HepG2 (cell line): ENCODE measurements around the gene CYTH1. TPM values are rescaled to one million over a fixed set of nuclear protein-coding genes. Genes with fewer than 3 reads are reported as not detected.

Experiments used
- ATAC-seq: fragments of 200-7000 bp; cut with Tn5 transposase; 3 replicates; pipeline ENCODE4 v1.9.1; 2020; ENCODE audit warnings: mild to moderate bottlenecking, moderate library complexity
- BruUV-seq: library from RNA; stranded (reverse); fragments of 400-500 nt; replicated peaks from 2 replicates; lab custom pipeline; 2021; lab: Mats Ljungman, UMichigan
- CTCF ChIA-PET: fragments of 300-600 bp; formaldehyde crosslinking; extraction: SDS; loops from one replicate; lab custom pipeline; 2021; ENCODE audit warnings: low total read pairs, inconsistent platforms, low intra/inter-chr PET ratio; lab: Yijun Ruan, JAX
- POLR2A ChIA-PET: fragments of 350-600 bp; sonication (Branson Sonifier 250); formaldehyde crosslinking; loops from one replicate; lab custom pipeline; 2020; ENCODE audit warnings: antibody characterized with exemption, inconsistent platforms; lab: Yijun Ruan, JAX
- DNase-seq: peaks from one replicate; pipeline ENCODE4 v3.0.0-alpha.2; 2015; ENCODE audit warnings: low spot score
- FAIRE-seq: peaks from 3 replicates; lab custom pipeline; 2011; peaks lifted over from hg19 to GRCh38; lab: Jason Lieb, UNC
- H2AFZ ChIP-seq: one replicate; pipeline ENCODE4 v1.6.1; 2011; ENCODE audit warnings: low read length, inconsistent platforms
- H3K27ac ChIP-seq: fragments of 300-600 bp; 3 replicates; pipeline ENCODE4 v1.8.0; 2011; ENCODE audit warnings: mixed run types, mild to moderate bottlenecking, mixed read lengths, low read length, inconsistent platforms; ENCODE audit not compliant: insufficient read depth; ENCODE audit errors: extremely low read length
- H3K27me3 ChIP-seq, 2 experiments: fragments of 200-600 bp in 1 of 2; 2 replicates in 1 of 2; 3 replicates in 1 of 2; pipeline versions ENCODE4 v1.6.0 to v1.8.0; 2011; ENCODE audit warnings: low read length in 2 of 2, mild to moderate bottlenecking in 2 of 2, moderate library complexity in 2 of 2, inconsistent platforms in 1 of 2; ENCODE audit not compliant: insufficient read depth in 2 of 2, control insufficient read depth in 1 of 2
- H3K36me3 ChIP-seq, 2 experiments: fragments of 200-600 bp in 1 of 2; replicated peaks in 1 of 2; 2 replicates in 1 of 2; 3 replicates in 1 of 2; pipeline versions ENCODE4 v1.5.1 to v1.8.0; 2011; ENCODE audit warnings: low read length in 2 of 2, inconsistent platforms in 1 of 2; ENCODE audit not compliant: insufficient read depth in 2 of 2, control insufficient read depth in 1 of 2
- H3K4me1 ChIP-seq: 2 replicates; pipeline ENCODE4 v1.5.1; 2012; ENCODE audit warnings: low read length, inconsistent platforms; ENCODE audit not compliant: insufficient read depth
- H3K4me2 ChIP-seq: 2 replicates; pipeline ENCODE4 v1.6.0; 2011; ENCODE audit warnings: low read depth, low read length, inconsistent platforms
- H3K4me3 ChIP-seq, 3 experiments: fragments of 200-600 bp in 1 of 3; sonication (generic), shearing (Covaris generic) in 1 of 3; replicated peaks in 1 of 3; 2 replicates each; pipeline ENCODE4 v1.5.1; 2011 to 2016; ENCODE audit warnings: low read length in 3 of 3, inconsistent platforms in 2 of 3, low read depth in 2 of 3, mild to moderate bottlenecking in 2 of 3, control low read depth in 1 of 3, mixed read lengths in 1 of 3; ENCODE audit not compliant: insufficient read depth in 1 of 3
- H3K79me2 ChIP-seq: one replicate; pipeline ENCODE4 v1.6.1; 2011; ENCODE audit warnings: low read length, inconsistent platforms; ENCODE audit not compliant: insufficient read depth
- H3K9ac ChIP-seq: 2 replicates; pipeline ENCODE4 v1.6.0; 2011; ENCODE audit warnings: mild to moderate bottlenecking, low read depth, low read length, inconsistent platforms; ENCODE audit not compliant: insufficient read depth
- H3K9me3 ChIP-seq: 2 replicates; pipeline ENCODE4 v1.5.1; 2012; ENCODE audit warnings: mild to moderate bottlenecking, low read length
- H4K20me1 ChIP-seq: 2 replicates; pipeline ENCODE4 v1.6.0; 2011; ENCODE audit warnings: inconsistent platforms, mild to moderate bottlenecking, low read length, moderate library complexity; ENCODE audit not compliant: insufficient read depth
- HOXA3 ChIP-seq: sonication (generic); formaldehyde crosslinking; IDR thresholded peaks from 2 replicates; pipeline ENCODE4 v1.5.0; 2020; ENCODE audit warnings: missing genetic modification reagents
- MAFK ChIP-seq, 2 experiments: IDR thresholded peaks in 1 of 2; conservative IDR thresholded peaks in 1 of 2; 2 replicates each; pipeline ENCODE4 v1.6.1; 2011; ENCODE audit warnings: improper control_type of control experiment in 2 of 2, low read length in 2 of 2
- MATR3 ChIP-seq: sonication (generic); formaldehyde crosslinking; IDR thresholded peaks from 2 replicates; pipeline ENCODE4 v1.4.0; 2020; ENCODE audit warnings: missing genetic modification reagents
- MXD1 ChIP-seq: sonication (generic); formaldehyde crosslinking; IDR thresholded peaks from 2 replicates; pipeline ENCODE4 v1.4.0; 2020; ENCODE audit warnings: mild to moderate bottlenecking, missing genetic modification reagents
- SIX4 ChIP-seq: sonication (generic); formaldehyde crosslinking; IDR thresholded peaks from 2 replicates; pipeline ENCODE4 v1.4.0; 2020; ENCODE audit warnings: missing genetic modification reagents
- ZNF496 ChIP-seq: sonication (generic); formaldehyde crosslinking; IDR thresholded peaks from 2 replicates; pipeline ENCODE4 v1.8.1; 2023; ENCODE audit warnings: mild to moderate bottlenecking, moderate library complexity, missing genetic modification reagents; ENCODE audit not compliant: insufficient replicate concordance
- ZNF616 ChIP-seq: sonication (generic); formaldehyde crosslinking; IDR thresholded peaks from 2 replicates; pipeline ENCODE4 v1.5.0; 2020; ENCODE audit warnings: low read depth, mild to moderate bottlenecking, missing genetic modification reagents
- WGBS: methylation state at CpG from one replicate; pipeline ENCODE4 v1.1.6; 2017; ENCODE audit warnings: low lambda C conversion rate; 5-methylcytosine and 5-hydroxymethylcytosine counted together
- in situ Hi-C: cut with HindIII; loops from 2 replicates; pipeline ENCODE4 v1.10.0; 2017; ENCODE audit warnings: low pct_unique_long_range_greater_than_20kb; ENCODE audit not compliant: extremely low pct_ligation_motif_present
- intact Hi-C: fragments of 100-400 bp; cut with micrococcal nuclease; formaldehyde crosslinking; loops from one replicate; pipeline ENCODE4 v1.10.0; 2022; ENCODE audit not compliant: unreplicated experiment
- polyA plus RNA-seq, 8 experiments: library from polyadenylated mRNA; depleted of rRNA in 3 of 8; stranded (reverse) in 7 of 8; unstranded in 1 of 8; fragments of >200 nt; fragmentation: Illumina TruSeq in 4 of 8; extraction: Trizol in 4 of 8; gene quantifications; 2 replicates each; pipeline versions ENCODE4 v1.2.1 to v1.2.3, GENCODE V29; 2011 to 2016; ENCODE audit warnings: low read depth in 4 of 8, missing spikeins in 1 of 8, mixed read lengths in 1 of 8; ENCODE audit not compliant: insufficient read depth in 1 of 8
- total RNA-seq, 5 experiments: library from RNA; depleted of rRNA; stranded (reverse); fragments of >200 nt; fragmentation: Illumina TruSeq; extraction: Trizol; gene quantifications; 2 replicates each; pipeline ENCODE4 v1.2.3, GENCODE V29; 2016; ENCODE audit warnings: low read depth in 1 of 5
- TF ChIP-seq, protein P1 (sequence below): sonication (generic); formaldehyde crosslinking; IDR thresholded peaks from 2 replicates; pipeline ENCODE4 v1.4.0; 2020; ENCODE audit warnings: missing genetic modification reagents
- TF ChIP-seq, protein P2 (sequence below): sonication (generic); formaldehyde crosslinking; IDR thresholded peaks from 2 replicates; pipeline ENCODE4 v1.4.0; 2020; ENCODE audit warnings: missing genetic modification reagents; ENCODE audit errors: not compliant biosample characterization

Gene CYTH1
- total and polyA plus RNA-seq, 2 of the 13 experiments (the other 11 are each of a cell fraction or from before 2014, with no cell fraction given), result 20.1 to 48.9 TPM

GRCh38 chr17:78650093-78650715, 131.9 kb downstream of the CYTH1 start (continued):
- TF ChIP-seq, protein P1, sequence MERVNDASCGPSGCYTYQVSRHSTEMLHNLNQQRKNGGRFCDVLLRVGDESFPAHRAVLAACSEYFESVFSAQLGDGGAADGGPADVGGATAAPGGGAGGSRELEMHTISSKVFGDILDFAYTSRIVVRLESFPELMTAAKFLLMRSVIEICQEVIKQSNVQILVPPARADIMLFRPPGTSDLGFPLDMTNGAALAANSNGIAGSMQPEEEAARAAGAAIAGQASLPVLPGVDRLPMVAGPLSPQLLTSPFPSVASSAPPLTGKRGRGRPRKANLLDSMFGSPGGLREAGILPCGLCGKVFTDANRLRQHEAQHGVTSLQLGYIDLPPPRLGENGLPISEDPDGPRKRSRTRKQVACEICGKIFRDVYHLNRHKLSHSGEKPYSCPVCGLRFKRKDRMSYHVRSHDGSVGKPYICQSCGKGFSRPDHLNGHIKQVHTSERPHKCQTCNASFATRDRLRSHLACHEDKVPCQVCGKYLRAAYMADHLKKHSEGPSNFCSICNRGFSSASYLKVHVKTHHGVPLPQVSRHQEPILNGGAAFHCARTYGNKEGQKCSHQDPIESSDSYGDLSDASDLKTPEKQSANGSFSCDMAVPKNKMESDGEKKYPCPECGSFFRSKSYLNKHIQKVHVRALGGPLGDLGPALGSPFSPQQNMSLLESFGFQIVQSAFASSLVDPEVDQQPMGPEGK (CRISPR knock-in tag), result peak; percentile 88
- TF ChIP-seq MXD1 (CRISPR knock-in tag), result no peak
- peak; percentile 79 for TF ChIP-seq SIX4 (CRISPR knock-in tag)
- TF ChIP-seq ZNF616 (CRISPR knock-in tag), result no peak
- TF ChIP-seq, protein P2, sequence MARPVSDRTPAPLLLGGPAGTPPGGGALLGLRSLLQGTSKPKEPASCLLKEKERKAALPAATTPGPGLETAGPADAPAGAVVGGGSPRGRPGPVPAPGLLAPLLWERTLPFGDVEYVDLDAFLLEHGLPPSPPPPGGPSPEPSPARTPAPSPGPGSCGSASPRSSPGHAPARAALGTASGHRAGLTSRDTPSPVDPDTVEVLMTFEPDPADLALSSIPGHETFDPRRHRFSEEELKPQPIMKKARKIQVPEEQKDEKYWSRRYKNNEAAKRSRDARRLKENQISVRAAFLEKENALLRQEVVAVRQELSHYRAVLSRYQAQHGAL (CRISPR knock-in tag), result no peak
- TF ChIP-seq MATR3, result no peak

GRCh38 chr17:78648293-78648692, 133.8 kb downstream of the CYTH1 start:
- CTCF ChIA-PET, result no interaction called here
- H3K4me3 ChIP-seq, result no peak overlapping the region
- DNase-seq (no peak), FAIRE-seq (no peak), ATAC-seq (no peak)
- WGBS, result 27% methylated on average over 1 of the region's 5 CpGs
- H3K4me2 ChIP-seq, result no peak overlapping the region
- BruUV-seq, result no TSS peak
- no peaks in the 10 kb centered on the region for H3K79me2 ChIP-seq
- peaks cover 71% of the 10 kb centered on the region for H3K4me1 ChIP-seq
- no peaks in the 10 kb centered on the region for H3K36me3 ChIP-seq
- POLR2A ChIA-PET, result no interaction called here
- no peak overlapping the region for H2AFZ ChIP-seq
- H3K9ac ChIP-seq, result no peak overlapping the region
- intact Hi-C loops, result no loop called here
- no peaks in the 10 kb centered on the region for H4K20me1 ChIP-seq
- H3K27ac ChIP-seq, result no peak overlapping the region
- H3K27me3 ChIP-seq, result no peaks in the 10 kb centered on the region; a peak in 1 of 5 replicates
- TF ChIP-seq HOXA3 (CRISPR knock-in tag) (no peak), MAFK (conservative IDR thresholded peaks at IDR 0.05 in 1 of 2, IDR thresholded peaks at IDR 0.05 in 1 of 2; ENCODE audit: low read length in 2 of 2) (peak; percentile 27 to 48; a peak in 1 of 4 replicates), ZNF496 (CRISPR knock-in tag) (no peak)
- H3K9me3 ChIP-seq, result 0 out of 2 replicates have a peak, but pooled peaks cover 3% of the 10 kb centered on the region
- in situ Hi-C loops, result no loop called here
